ENCODE data around the gene LYPD6B. TPM values are rescaled to one million over a fixed set of nuclear protein-coding genes. Genes with fewer than 3 reads are reported as not detected.

LYPD6B gene
- total RNA-seq, 2 experiments from 2014 or later = not detected

DNA sequence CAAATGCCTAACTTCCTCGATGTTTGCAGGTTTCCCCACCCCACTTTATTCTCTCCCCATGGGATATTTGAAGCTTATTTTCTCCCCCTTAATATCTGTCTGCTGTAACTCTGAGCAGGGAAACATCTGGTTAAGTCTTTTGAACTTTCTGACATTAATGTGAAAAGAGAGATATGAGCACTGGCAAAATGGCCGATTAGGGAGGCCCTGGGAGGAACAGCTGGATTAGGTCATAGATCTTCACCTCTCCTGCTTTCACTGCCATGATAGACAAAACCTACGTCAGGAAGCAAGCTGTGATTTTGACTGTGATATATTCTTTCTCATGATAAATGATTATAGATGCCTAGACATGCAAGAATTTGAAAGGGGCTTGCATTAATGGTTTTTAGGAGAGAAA is 43.6 kb downstream of the LYPD6B start:
- Mint-ChIP-seq H3K27ac (no peak overlapping the region), H3K9me3 (no peaks in the 10 kb centered on the region), H3K36me3 (ENCODE audit: low read depth) (no peaks in the 10 kb centered on the region), H3K27me3 (peaks cover 1% of the 10 kb centered on the region), H3K4me1 (ENCODE audit: low read depth) (no peaks in the 10 kb centered on the region), H3K4me3 (no peak overlapping the region)
- ChIA-PET CTCF (no interaction called here), POLR2A (no interaction called here)
- ATAC-seq (no peak), DNase-seq (no peak)
- TF ChIP-seq, protein P1, sequence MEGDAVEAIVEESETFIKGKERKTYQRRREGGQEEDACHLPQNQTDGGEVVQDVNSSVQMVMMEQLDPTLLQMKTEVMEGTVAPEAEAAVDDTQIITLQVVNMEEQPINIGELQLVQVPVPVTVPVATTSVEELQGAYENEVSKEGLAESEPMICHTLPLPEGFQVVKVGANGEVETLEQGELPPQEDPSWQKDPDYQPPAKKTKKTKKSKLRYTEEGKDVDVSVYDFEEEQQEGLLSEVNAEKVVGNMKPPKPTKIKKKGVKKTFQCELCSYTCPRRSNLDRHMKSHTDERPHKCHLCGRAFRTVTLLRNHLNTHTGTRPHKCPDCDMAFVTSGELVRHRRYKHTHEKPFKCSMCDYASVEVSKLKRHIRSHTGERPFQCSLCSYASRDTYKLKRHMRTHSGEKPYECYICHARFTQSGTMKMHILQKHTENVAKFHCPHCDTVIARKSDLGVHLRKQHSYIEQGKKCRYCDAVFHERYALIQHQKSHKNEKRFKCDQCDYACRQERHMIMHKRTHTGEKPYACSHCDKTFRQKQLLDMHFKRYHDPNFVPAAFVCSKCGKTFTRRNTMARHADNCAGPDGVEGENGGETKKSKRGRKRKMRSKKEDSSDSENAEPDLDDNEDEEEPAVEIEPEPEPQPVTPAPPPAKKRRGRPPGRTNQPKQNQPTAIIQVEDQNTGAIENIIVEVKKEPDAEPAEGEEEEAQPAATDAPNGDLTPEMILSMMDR (IDR thresholded peaks at IDR 0.05) = no peak
- intact Hi-C loops (cut with micrococcal nuclease) = no loop called here

DNA sequence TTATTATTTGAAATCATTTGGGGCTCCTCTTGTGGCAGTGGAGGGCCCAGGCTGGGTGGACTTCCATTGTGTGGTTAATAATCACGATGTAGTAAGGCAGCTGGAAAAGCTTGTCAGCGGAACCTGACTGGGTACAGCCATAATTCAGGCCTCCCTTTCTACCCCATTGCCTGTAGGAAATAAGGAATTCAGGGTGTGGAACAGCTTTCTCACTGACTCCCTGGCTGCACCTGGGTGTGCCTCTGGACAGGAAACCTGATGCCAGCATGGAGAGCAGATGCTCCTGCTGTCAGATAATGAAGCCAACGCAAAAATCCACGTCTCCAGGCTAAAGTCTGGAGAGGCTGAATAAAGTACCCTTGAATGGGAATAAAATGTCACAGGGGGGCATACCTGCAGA is 44.2 kb downstream of the LYPD6B start:
- Mint-ChIP-seq H3K4me3 (no peak overlapping the region), H3K4me1 (ENCODE audit: low read depth) (no peaks in the 10 kb centered on the region), H3K27me3 (peaks cover 1% of the 10 kb centered on the region), H3K36me3 (ENCODE audit: low read depth) (no peaks in the 10 kb centered on the region), H3K9me3 (no peaks in the 10 kb centered on the region), H3K27ac (no peak overlapping the region)
- intact Hi-C loops (cut with micrococcal nuclease) = no loop called here
- ChIA-PET POLR2A (no interaction called here), CTCF (no interaction called here)
- TF ChIP-seq, protein P1 (IDR thresholded peaks at IDR 0.05) = no peak
- no peak for ATAC-seq
- no peak for DNase-seq

DNA sequence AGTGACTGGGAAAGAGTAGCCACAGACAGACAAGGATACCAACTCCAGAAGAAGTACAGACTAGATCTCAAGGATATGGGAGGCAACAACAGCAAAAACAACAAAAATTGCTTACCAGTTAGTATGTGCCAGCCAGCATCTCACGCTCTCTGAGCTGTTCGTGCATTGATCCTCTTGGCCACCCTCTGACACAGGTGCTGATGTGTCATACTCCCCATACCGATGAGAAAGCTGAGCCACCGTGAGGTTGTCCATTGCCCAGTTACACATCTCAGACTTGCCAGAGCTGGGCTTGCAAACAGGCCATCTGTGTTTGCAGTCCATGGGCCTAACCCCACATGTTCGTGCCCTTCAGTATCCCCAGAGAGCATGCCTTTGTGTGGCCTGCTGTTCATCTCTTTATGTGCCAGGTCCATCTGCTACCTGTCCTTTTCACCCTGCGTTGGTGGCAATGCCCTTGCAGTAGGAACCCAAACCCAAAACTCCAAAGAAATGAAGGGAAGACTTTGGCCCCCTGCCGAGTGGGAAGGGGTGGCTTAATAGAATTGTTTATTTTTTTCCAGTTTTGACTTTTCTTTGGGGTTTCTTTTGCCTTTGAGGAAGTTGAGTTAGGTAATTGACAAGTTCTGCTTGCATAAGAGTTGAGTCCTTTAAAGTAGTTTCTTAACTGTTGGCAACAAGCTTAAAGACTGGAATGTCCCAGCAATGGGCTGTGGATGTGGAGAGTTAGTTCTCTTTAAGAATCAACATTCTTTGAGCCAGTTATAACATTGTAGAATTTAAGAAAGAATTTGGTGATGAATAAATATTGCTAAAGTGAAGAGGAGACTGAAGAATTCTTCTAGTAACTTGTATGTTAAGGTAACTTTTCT is 46.7 kb downstream of the LYPD6B start:
- CTCF ChIA-PET = interaction anchor here (2.0 kb wide), 1 partner anchor 68 kb away, joined by 6 read pairs; no protein-coding TSS in a partner anchor
- Mint-ChIP-seq H3K4me3 (no peak overlapping the region), H3K27ac (no peak overlapping the region), H3K27me3 (peaks cover 6% of the 10 kb centered on the region), H3K36me3 (ENCODE audit: low read depth) (no peaks in the 10 kb centered on the region), H3K9me3 (no peaks in the 10 kb centered on the region), H3K4me1 (ENCODE audit: low read depth) (no peaks in the 10 kb centered on the region)
- POLR2A ChIA-PET = no interaction called here
- intact Hi-C loops (cut with micrococcal nuclease) = no loop called here
- TF ChIP-seq, protein P1 (IDR thresholded peaks at IDR 0.05) = no peak
- no peak for DNase-seq
- no peak for ATAC-seq

DNA sequence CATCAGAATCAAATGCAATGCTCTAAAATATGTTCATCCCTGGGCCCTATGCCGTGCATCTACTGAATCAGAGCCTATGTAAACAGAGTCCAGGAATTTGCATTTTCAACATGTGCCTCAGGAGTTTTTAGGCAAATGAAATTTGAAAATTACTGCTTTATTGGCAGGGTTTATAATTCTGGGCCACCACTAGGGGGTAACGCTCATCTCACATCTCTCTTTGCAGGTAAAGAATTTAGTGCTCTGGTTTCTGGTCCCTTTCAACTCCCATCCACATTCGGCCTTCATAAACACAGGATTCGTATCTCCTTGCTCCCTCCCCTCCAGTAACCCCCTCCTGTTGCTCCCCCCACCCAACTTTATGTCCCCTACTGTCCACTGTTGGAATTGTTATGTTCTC is 49.3 kb downstream of the LYPD6B start:
- CTCF ChIA-PET = interaction anchor here (1.0 to 1.6 kb wide), 2 partner anchors 11 to 30 kb away, joined by 3 to 6 read pairs; no protein-coding TSS in a partner anchor
- H3K4me1 Mint-ChIP-seq (ENCODE audit: low read depth) = no peaks in the 10 kb centered on the region
- H3K27me3 Mint-ChIP-seq = peaks cover 12% of the 10 kb centered on the region
- TF ChIP-seq, protein P1 (IDR thresholded peaks at IDR 0.05) = peak; percentile 39
- POLR2A ChIA-PET = no interaction called here
- intact Hi-C loops (cut with micrococcal nuclease) = no loop called here
- no peak overlapping the region for H3K4me3 Mint-ChIP-seq
- DNase-seq (no peak), ATAC-seq (no peak)
- no peaks in the 10 kb centered on the region for H3K36me3 Mint-ChIP-seq (ENCODE audit: low read depth)
- H3K27ac Mint-ChIP-seq = no peak overlapping the region
- no peaks in the 10 kb centered on the region for H3K9me3 Mint-ChIP-seq

DNA sequence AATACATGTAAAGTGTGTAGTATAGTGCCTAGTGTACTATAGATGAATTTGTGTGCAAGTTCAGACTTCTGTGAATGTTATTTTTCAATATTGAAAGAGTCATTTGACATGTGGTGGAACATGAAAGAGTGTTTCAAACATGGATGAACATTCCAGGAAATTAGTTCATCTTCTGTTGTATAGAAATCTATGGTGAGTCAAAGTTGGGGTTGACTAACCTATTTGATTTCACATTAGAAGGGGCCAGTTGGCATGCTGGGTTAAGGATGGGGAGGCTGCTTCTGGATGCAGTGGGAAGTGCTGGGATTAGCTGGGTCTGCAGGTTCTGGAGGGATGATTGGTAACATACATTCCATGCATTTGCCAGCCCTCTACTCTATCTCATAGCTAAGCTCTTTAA is 50.6 kb downstream of the LYPD6B start:
- TF ChIP-seq, protein P1 (IDR thresholded peaks at IDR 0.05) = no peak
- CTCF ChIA-PET = interaction anchor here (1.4 to 1.6 kb wide), 2 partner anchors 9 to 472 kb away, joined by 4 to 6 read pairs; no protein-coding TSS in a partner anchor
- Mint-ChIP-seq H3K27me3 (peaks cover 12% of the 10 kb centered on the region), H3K27ac (no peak overlapping the region), H3K36me3 (ENCODE audit: low read depth) (no peaks in the 10 kb centered on the region), H3K4me3 (no peak overlapping the region), H3K9me3 (no peaks in the 10 kb centered on the region), H3K4me1 (ENCODE audit: low read depth) (no peaks in the 10 kb centered on the region)
- intact Hi-C loops (cut with micrococcal nuclease) = no loop called here
- DNase-seq (no peak), ATAC-seq (no peak)
- POLR2A ChIA-PET = no interaction called here

All from activated CD8-positive, alpha-beta T cell treated with anti-CD3 and anti-CD28 coated beads for 36 hours (primary cell).